ENCODE data around the gene ARL1.

The ARL1 gene

DNA sequence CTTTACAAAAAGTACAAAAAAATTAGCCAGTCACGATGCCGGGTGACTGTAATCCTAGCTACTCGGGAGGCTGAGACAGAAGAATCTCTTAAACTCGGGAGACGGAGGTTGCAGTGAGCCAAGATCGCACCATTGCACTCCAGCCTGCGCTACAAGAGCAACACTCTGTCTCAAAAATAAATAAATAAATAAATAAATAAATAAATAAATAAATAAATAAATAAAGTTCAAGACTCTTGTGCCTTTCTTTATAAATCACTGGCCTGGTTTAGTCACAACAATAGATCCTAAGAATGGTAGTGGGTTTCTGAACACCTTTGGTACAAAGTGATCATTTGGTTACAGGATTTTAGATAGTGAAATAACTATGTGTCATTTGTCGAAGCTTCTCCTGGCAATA lies 46.1 kb downstream of the ARL1 start:
- no peak overlapping the region for H3K27ac ChIP-seq
- no peak for TF ChIP-seq CTCF (conservative IDR thresholded peaks at IDR 0.05)

DNA sequence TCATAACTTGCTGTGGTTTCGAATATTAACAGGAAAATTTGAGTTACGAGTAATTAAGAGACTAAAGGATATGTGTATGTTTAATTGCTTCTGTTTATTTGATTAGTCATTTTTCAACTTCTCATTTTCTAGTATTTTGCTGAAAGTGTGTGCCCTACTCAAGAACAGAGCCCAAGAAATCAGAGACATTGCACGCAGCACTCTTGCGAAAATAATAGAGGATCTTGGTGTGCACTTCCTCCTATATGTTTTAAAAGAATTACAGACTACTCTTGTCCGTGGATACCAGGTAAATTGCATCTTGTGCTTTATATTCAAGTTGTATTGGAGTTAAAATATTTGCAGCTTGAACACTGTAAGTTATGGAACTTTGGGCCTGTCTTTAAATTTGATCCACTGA lies 50.8 kb downstream of the ARL1 start:
- TF ChIP-seq CTCF (conservative IDR thresholded peaks at IDR 0.05): no peak

DNA sequence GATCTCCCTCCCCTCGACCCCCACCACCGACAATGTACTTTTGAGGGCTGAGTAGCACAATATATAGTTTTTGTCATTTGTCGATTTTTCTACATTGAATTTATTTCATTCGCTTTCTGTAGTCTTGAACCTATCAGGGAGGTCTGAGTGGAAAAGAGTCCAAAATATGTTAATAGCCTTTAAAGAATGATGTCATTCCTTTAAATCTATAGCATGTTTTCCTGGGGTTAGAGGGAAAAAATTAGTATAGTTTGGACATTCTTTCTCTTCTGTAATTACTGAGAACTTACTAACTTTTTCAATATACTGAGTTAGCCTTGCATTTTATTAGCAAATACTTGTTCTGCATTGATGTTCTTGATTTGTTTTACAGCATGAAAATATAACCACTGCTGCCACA lies 55.9 kb downstream of the ARL1 start:
- TF ChIP-seq CTCF (conservative IDR thresholded peaks at IDR 0.05): no peak
- no peak overlapping the region for H3K27ac ChIP-seq

More for the DNA sequence above, 50.8 kb downstream of the ARL1 start:
- H3K27ac ChIP-seq: no peak overlapping the region

GRCh38 chr12:101343893-101344292 lies 63.7 kb downstream of the ARL1 start:
- TF ChIP-seq CTCF (conservative IDR thresholded peaks at IDR 0.05): no peak
- no peak overlapping the region for H3K27ac ChIP-seq
